Measurements from ENCODE around the gene ZDHHC8.

The ZDHHC8 gene

GRCh38 chr22:20145206-20145831 lies 13.7 kb downstream of the ZDHHC8 start:
- Histone ChIP-seq H3K27me3 (ENCODE audit: control insufficient read depth, insufficient read depth, low read length) (no peaks in the 10 kb centered on the region), H3K4me3 (ENCODE audit: low read length) (no peak overlapping the region), H3K27ac (ENCODE audit: low read length) (no peak overlapping the region), H3K9ac (ENCODE audit: low read length) (no peak overlapping the region), H3K36me3 (ENCODE audit: control insufficient read depth, low read depth, low read length) (no peaks in the 10 kb centered on the region), H3K4me1 (ENCODE audit: control insufficient read depth, low read depth, low read length) (no peaks in the 10 kb centered on the region), H3K9me3 (ENCODE audit: control insufficient read depth, low read depth, low read length) (no peaks in the 10 kb centered on the region)

- H3K4me1 ChIP-seq (ENCODE audit: control insufficient read depth, low read depth, low read length): no peaks in the 10 kb centered on the region
- H3K9me3 ChIP-seq (ENCODE audit: control insufficient read depth, low read depth, low read length): no peaks in the 10 kb centered on the region
- H3K27me3 ChIP-seq (ENCODE audit: control insufficient read depth, insufficient read depth, low read length): no peaks in the 10 kb centered on the region
- no peak overlapping the region for H3K4me3 ChIP-seq (ENCODE audit: low read length)
- H3K36me3 ChIP-seq (ENCODE audit: control insufficient read depth, low read depth, low read length): no peaks in the 10 kb centered on the region
- H3K27ac ChIP-seq (ENCODE audit: low read length): no peak overlapping the region
- no peak overlapping the region for H3K9ac ChIP-seq (ENCODE audit: low read length)
Measured at GRCh38 chr22:20145832-20146223, 14.2 kb downstream of the ZDHHC8 start.

GRCh38 chr22:20146777-20147176 lies 15.2 kb downstream of the ZDHHC8 start:
- Histone ChIP-seq H3K27me3 (ENCODE audit: control insufficient read depth, insufficient read depth, low read length) (no peaks in the 10 kb centered on the region), H3K27ac (ENCODE audit: low read length) (no peak overlapping the region), H3K9ac (ENCODE audit: low read length) (no peak overlapping the region), H3K36me3 (ENCODE audit: control insufficient read depth, low read depth, low read length) (no peaks in the 10 kb centered on the region), H3K4me3 (ENCODE audit: low read length) (no peak overlapping the region), H3K4me1 (ENCODE audit: control insufficient read depth, low read depth, low read length) (no peaks in the 10 kb centered on the region), H3K9me3 (ENCODE audit: control insufficient read depth, low read depth, low read length) (no peaks in the 10 kb centered on the region)

- Histone ChIP-seq H3K4me3 (ENCODE audit: low read length) (no peak overlapping the region), H3K27me3 (ENCODE audit: control insufficient read depth, insufficient read depth, low read length) (no peaks in the 10 kb centered on the region), H3K27ac (ENCODE audit: low read length) (no peak overlapping the region), H3K36me3 (ENCODE audit: control insufficient read depth, low read depth, low read length) (no peaks in the 10 kb centered on the region), H3K9me3 (ENCODE audit: control insufficient read depth, low read depth, low read length) (no peaks in the 10 kb centered on the region), H3K4me1 (ENCODE audit: control insufficient read depth, low read depth, low read length) (no peaks in the 10 kb centered on the region), H3K9ac (ENCODE audit: low read length) (no peak overlapping the region)
Measured at GRCh38 chr22:20147237-20147988, 15.8 kb downstream of the ZDHHC8 start.

GRCh38 chr22:20148414-20148813 lies 16.8 kb downstream of the ZDHHC8 start:
- Histone ChIP-seq H3K36me3 (ENCODE audit: control insufficient read depth, low read depth, low read length) (no peaks in the 10 kb centered on the region), H3K9me3 (ENCODE audit: control insufficient read depth, low read depth, low read length) (no peaks in the 10 kb centered on the region), H3K27ac (ENCODE audit: low read length) (no peak overlapping the region), H3K9ac (ENCODE audit: low read length) (no peak overlapping the region), H3K27me3 (ENCODE audit: control insufficient read depth, insufficient read depth, low read length) (no peaks in the 10 kb centered on the region), H3K4me3 (ENCODE audit: low read length) (no peak overlapping the region), H3K4me1 (ENCODE audit: control insufficient read depth, low read depth, low read length) (no peaks in the 10 kb centered on the region)

- Histone ChIP-seq H3K27me3 (ENCODE audit: control insufficient read depth, insufficient read depth, low read length) (no peaks in the 10 kb centered on the region), H3K4me3 (ENCODE audit: low read length) (no peak overlapping the region), H3K36me3 (ENCODE audit: control insufficient read depth, low read depth, low read length) (no peaks in the 10 kb centered on the region), H3K9ac (ENCODE audit: low read length) (no peak overlapping the region), H3K9me3 (ENCODE audit: control insufficient read depth, low read depth, low read length) (no peaks in the 10 kb centered on the region), H3K4me1 (ENCODE audit: control insufficient read depth, low read depth, low read length) (peaks cover 4% of the 10 kb centered on the region), H3K27ac (ENCODE audit: low read length) (no peak overlapping the region)
Measured at GRCh38 chr22:20149257-20150250, 17.9 kb downstream of the ZDHHC8 start.

- H3K27me3 ChIP-seq (ENCODE audit: control insufficient read depth, insufficient read depth, low read length): no peaks in the 10 kb centered on the region
- peaks cover 4% of the 10 kb centered on the region for H3K4me1 ChIP-seq (ENCODE audit: control insufficient read depth, low read depth, low read length)
- H3K9ac ChIP-seq (ENCODE audit: low read length): no peak within 1 kb of the TSS
- no peak within 1 kb of the TSS for H3K4me3 ChIP-seq (ENCODE audit: low read length)
- no peak within 1 kb of the TSS for H3K27ac ChIP-seq (ENCODE audit: low read length)
- H3K36me3 ChIP-seq (ENCODE audit: control insufficient read depth, low read depth, low read length): no peaks in the 10 kb centered on the region
- H3K9me3 ChIP-seq (ENCODE audit: control insufficient read depth, low read depth, low read length): no peaks in the 10 kb centered on the region
Measured at GRCh38 chr22:20150381-20151275, 19.0 kb downstream of the ZDHHC8 start, which contains the start of gene CCDC188. TSS of gene CCDC188 (minus strand) at chr22:20151055. CDS start at chr22:20150986, 69 bp downstream.

- Histone ChIP-seq H3K27me3 (ENCODE audit: control insufficient read depth, insufficient read depth, low read length) (no peaks in the 10 kb centered on the region), H3K27ac (ENCODE audit: low read length) (no peak overlapping the region), H3K9ac (ENCODE audit: low read length) (no peak overlapping the region), H3K4me3 (ENCODE audit: low read length) (no peak overlapping the region), H3K4me1 (ENCODE audit: control insufficient read depth, low read depth, low read length) (peaks cover 4% of the 10 kb centered on the region), H3K36me3 (ENCODE audit: control insufficient read depth, low read depth, low read length) (no peaks in the 10 kb centered on the region), H3K9me3 (ENCODE audit: control insufficient read depth, low read depth, low read length) (no peaks in the 10 kb centered on the region)
Measured at GRCh38 chr22:20151276-20151588, 19.6 kb downstream of the ZDHHC8 start.

- Histone ChIP-seq H3K9ac (ENCODE audit: low read length) (no peak overlapping the region), H3K27me3 (ENCODE audit: control insufficient read depth, insufficient read depth, low read length) (no peaks in the 10 kb centered on the region), H3K4me1 (ENCODE audit: control insufficient read depth, low read depth, low read length) (peaks cover 4% of the 10 kb centered on the region), H3K9me3 (ENCODE audit: control insufficient read depth, low read depth, low read length) (no peaks in the 10 kb centered on the region), H3K4me3 (ENCODE audit: low read length) (no peak overlapping the region), H3K36me3 (ENCODE audit: control insufficient read depth, low read depth, low read length) (no peaks in the 10 kb centered on the region), H3K27ac (ENCODE audit: low read length) (no peak overlapping the region)
Measured at GRCh38 chr22:20152464-20152890, 20.9 kb downstream of the ZDHHC8 start.

- no peak overlapping the region for H3K9ac ChIP-seq (ENCODE audit: low read length)
- no peaks in the 10 kb centered on the region for H3K36me3 ChIP-seq (ENCODE audit: control insufficient read depth, low read depth, low read length)
- no peak overlapping the region for H3K4me3 ChIP-seq (ENCODE audit: low read length)
- no peaks in the 10 kb centered on the region for H3K9me3 ChIP-seq (ENCODE audit: control insufficient read depth, low read depth, low read length)
- peaks cover 6% of the 10 kb centered on the region for H3K4me1 ChIP-seq (ENCODE audit: control insufficient read depth, low read depth, low read length)
- H3K27ac ChIP-seq (ENCODE audit: low read length): no peak overlapping the region
- H3K27me3 ChIP-seq (ENCODE audit: control insufficient read depth, insufficient read depth, low read length): no peaks in the 10 kb centered on the region
Measured at GRCh38 chr22:20153945-20154344, 22.3 kb downstream of the ZDHHC8 start.

All from iPS-18a (cell line).